ENCODE results near the gene LRRFIP1.
A peak's percentile ranks its signal among the peaks of the same experiment; 100 is the strongest.

The LRRFIP1 gene

GRCh38 chr2:237689336-237690131, 62.1 kb downstream of the LRRFIP1 start:
- DNase-seq = peak; percentile 20

GRCh38 chr2:237691029-237691907, 63.9 kb downstream of the LRRFIP1 start:
- DNase-seq = no peak

GRCh38 chr2:237691908-237692600, 64.7 kb downstream of the LRRFIP1 start:
- DNase-seq = peak; percentile 94

GRCh38 chr2:237692601-237693290, 65.4 kb downstream of the LRRFIP1 start:
- no peak for DNase-seq

GRCh38 chr2:237693291-237693994, 66.1 kb downstream of the LRRFIP1 start:
- DNase-seq = peak; percentile 49

GRCh38 chr2:237694415-237695194, 67.2 kb downstream of the LRRFIP1 start:
- DNase-seq = no peak

- peak; percentile 94 for DNase-seq
Measured at GRCh38 chr2:237695201-237695780, 67.9 kb downstream of the LRRFIP1 start.

- no peak for DNase-seq
Measured at GRCh38 chr2:237696461-237696860, 69.1 kb downstream of the LRRFIP1 start.

- no peak for DNase-seq
Measured at GRCh38 chr2:237697586-237698357, 70.4 kb downstream of the LRRFIP1 start.

- no peak for DNase-seq
Measured at GRCh38 chr2:237698358-237698694, 70.9 kb downstream of the LRRFIP1 start.

GRCh38 chr2:237699870-237700511, 72.6 kb downstream of the LRRFIP1 start:
- DNase-seq = no peak

GRCh38 chr2:237700512-237701032, 73.2 kb downstream of the LRRFIP1 start:
- peak; percentile 91 for DNase-seq

- DNase-seq = no peak
Measured at GRCh38 chr2:237701033-237701858, 73.9 kb downstream of the LRRFIP1 start.

GRCh38 chr2:237701859-237702390, 74.5 kb downstream of the LRRFIP1 start:
- DNase-seq = no peak

- DNase-seq = peak; percentile 68
Measured at GRCh38 chr2:237702441-237703391, 75.3 kb downstream of the LRRFIP1 start.
